Peyer's patch (tissue), 4 donors: ENCODE results near the gene ANAPC4.

Experiments
- POLR2A ChIP-seq, 2 donors: fragments of 450-650 bp; IDR thresholded peaks; one replicate each; pipeline ENCODE4 v1.5.1; 2017; ENCODE audit warnings: antibody characterized with exemption in 2 of 2, mild to moderate bottlenecking in 2 of 2, moderate library complexity in 2 of 2
- TF ChIP-seq, protein P1 (sequence below), 6 experiments: fragments of 450-650 bp in 4 of 6; fragments of 200-600 bp in 2 of 6; sonication (generic) in 1 of 6; IDR thresholded peaks; one replicate each; pipeline ENCODE4 v1.5.1; 2017 to 2019; ENCODE audit warnings: antibody characterized with exemption in 6 of 6, mild to moderate bottlenecking in 3 of 6, moderate library complexity in 1 of 6

- TF ChIP-seq, protein P1, sequence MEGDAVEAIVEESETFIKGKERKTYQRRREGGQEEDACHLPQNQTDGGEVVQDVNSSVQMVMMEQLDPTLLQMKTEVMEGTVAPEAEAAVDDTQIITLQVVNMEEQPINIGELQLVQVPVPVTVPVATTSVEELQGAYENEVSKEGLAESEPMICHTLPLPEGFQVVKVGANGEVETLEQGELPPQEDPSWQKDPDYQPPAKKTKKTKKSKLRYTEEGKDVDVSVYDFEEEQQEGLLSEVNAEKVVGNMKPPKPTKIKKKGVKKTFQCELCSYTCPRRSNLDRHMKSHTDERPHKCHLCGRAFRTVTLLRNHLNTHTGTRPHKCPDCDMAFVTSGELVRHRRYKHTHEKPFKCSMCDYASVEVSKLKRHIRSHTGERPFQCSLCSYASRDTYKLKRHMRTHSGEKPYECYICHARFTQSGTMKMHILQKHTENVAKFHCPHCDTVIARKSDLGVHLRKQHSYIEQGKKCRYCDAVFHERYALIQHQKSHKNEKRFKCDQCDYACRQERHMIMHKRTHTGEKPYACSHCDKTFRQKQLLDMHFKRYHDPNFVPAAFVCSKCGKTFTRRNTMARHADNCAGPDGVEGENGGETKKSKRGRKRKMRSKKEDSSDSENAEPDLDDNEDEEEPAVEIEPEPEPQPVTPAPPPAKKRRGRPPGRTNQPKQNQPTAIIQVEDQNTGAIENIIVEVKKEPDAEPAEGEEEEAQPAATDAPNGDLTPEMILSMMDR (IDR thresholded peaks at IDR 0.05): peak; percentile 24 to 76 (median 60)
- no peak for TF ChIP-seq POLR2A (IDR thresholded peaks at IDR 0.05)
Observed at GRCh38 chr4:25367004-25367621, 9.9 kb upstream of the ANAPC4 start.
